Sigmoid colon (tissue), 4 donors: ENCODE measurements around the gene MARK3.

Experiments used
- EP300 ChIP-seq, 4 donors: sonication (generic); formaldehyde crosslinking; IDR thresholded peaks; one replicate each; pipeline ENCODE4 v1.6.1; 2017; ENCODE audit warnings: antibody characterized with exemption in 4 of 4
- POLR2A ChIP-seq, 2 donors: fragments of 450-650 bp; IDR thresholded peaks; one replicate each; pipeline ENCODE4 v1.6.1; 2016; ENCODE audit warnings: antibody characterized with exemption in 2 of 2, mild to moderate bottlenecking in 2 of 2, moderate library complexity in 2 of 2
- TF ChIP-seq, protein P1 (sequence below), 4 experiments: fragments of 450-650 bp in 3 of 4; fragments of 200-600 bp in 1 of 4; IDR thresholded peaks; one replicate each; pipeline ENCODE4 v1.5.1; 2016 to 2019; ENCODE audit warnings: antibody characterized with exemption in 4 of 4, mild to moderate bottlenecking in 3 of 4, moderate library complexity in 2 of 4

DNA sequence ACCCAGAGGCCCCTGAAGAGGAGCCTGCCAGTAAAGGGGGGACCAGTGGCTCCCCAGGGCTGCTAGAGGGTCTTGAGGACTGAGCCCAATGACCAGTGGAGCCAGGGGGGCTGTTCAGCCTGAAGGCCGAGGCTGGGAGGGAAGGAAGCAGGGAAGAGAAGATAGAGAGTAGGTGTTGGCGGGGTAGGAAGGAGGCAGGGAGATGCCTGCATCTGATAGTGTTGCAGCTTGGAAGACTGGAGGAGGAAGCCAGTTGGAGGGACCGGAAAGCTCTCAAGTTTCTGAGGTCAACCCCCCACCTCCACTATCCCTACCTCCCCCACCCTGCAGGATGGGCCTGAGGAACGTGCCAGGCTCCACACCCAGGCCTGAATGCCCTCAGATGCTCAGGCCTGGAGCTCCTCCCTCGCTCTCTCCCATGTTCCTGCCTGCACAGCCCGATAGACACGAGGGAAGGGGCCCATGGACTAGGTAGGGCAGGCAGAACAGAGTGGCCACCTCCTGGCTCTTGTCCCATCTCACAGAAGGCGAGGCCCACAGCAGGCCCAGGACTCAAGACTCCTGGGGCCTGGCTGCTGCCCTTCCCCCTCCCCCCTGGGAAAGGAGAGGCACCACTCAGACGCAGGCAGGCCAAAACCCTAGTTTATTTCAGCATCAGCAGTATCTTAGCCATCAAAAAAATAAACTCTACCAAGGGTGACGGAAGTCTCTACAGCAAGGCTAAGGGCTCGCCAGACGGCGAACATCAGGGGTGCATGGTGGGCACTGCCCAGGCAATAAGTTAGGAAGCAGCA, 134.0 kb downstream of the MARK3 start:
- no peak for TF ChIP-seq EP300 (IDR thresholded peaks at IDR 0.05)
- TF ChIP-seq, protein P1, sequence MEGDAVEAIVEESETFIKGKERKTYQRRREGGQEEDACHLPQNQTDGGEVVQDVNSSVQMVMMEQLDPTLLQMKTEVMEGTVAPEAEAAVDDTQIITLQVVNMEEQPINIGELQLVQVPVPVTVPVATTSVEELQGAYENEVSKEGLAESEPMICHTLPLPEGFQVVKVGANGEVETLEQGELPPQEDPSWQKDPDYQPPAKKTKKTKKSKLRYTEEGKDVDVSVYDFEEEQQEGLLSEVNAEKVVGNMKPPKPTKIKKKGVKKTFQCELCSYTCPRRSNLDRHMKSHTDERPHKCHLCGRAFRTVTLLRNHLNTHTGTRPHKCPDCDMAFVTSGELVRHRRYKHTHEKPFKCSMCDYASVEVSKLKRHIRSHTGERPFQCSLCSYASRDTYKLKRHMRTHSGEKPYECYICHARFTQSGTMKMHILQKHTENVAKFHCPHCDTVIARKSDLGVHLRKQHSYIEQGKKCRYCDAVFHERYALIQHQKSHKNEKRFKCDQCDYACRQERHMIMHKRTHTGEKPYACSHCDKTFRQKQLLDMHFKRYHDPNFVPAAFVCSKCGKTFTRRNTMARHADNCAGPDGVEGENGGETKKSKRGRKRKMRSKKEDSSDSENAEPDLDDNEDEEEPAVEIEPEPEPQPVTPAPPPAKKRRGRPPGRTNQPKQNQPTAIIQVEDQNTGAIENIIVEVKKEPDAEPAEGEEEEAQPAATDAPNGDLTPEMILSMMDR (IDR thresholded peaks at IDR 0.05): no peak
- no peak for TF ChIP-seq POLR2A (IDR thresholded peaks at IDR 0.05)
